CD4-positive, alpha-beta T cell treated with Interleukin-17A for 1 hour (primary cell): Measurements from ENCODE around the gene MMEL1.

ENCODE experiments used
- DNase-seq: peaks from one replicate; pipeline ENCODE4 v3.0.0-alpha.2; 2020

MMEL1 gene

DNA sequence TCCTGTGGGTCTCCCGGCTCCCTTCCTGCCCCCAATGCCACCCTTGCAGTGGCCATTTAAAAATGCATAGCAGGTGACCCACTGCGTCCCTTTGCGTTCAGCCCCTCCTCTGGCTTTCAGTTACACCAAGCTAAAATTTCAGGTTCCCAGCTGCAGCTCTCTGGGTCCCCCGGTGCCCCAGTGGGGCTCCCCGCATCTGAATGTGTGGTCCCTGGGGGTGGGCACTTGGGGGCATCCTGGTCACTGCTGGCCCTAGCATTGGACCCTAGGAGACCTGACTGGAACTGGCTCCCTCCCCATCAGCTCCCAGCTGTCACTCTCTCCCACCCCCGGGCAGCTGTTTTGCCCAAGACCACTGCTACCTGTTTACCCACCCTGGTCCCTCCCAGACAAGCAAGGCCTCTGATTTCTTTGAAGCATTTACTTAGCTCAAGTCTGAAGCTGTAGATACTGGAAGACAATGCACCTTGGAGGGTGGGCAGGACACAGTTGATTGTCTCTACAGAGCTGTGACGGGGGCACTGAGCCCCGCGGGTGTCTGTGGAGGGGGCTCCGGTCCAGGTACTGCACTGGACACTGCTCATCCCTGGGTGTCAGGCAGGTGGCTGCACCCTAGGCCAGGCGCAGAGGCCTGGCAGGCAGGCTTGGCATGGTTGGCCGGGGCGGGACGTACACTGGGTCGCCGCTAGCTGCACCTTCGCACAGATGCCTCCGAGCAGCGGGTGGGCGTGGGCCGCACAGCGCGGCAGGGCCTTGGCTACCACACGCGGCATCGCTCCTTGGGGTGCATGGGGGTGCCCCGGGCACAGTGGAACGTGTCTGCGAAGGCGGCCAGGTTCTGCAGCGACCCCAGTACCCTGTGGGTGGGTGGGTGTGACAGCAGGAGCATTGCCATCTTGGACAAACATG lies 42.3 kb downstream of the MMEL1 start:
- DNase-seq, result no peak

DNA sequence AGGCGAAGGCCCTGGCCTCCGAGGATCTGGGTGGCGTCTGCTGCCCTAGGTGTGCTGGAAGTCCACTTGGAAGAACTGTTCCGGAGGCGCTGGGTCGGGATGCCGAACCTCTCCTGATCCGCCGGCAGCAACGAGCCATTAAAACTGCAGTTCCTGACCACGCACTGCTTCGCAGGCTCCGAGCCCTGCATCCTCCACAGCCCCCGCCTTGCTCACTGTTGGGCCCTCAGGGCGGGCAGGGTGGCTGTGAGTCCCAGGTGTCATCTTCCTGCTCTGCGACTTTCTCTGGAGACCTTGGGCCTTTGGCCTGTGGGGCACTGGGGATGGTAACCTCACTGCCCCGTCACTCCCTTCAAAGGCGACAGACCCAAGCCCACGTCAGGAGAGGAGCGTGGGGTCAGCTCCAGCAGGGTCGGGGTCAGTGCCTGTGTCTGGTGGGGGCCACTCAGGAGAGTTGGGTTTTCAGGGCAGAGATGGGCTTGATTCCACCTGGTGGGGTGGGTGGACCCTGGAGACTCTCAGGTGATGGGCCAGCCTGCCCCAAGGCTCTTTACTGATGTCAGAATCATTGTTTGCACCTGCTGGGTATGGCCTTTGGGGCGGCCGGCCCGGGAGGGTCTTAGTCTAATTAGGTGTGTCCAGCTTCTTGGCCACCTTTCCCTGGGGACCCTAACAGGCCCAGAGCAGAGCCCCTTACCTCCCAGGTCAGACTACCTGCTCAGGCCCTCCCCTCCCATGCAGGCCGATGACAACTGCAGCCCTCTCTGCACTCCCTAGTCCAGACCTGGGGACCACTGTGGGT lies 43.2 kb downstream of the MMEL1 start:
- no peak for DNase-seq

DNA sequence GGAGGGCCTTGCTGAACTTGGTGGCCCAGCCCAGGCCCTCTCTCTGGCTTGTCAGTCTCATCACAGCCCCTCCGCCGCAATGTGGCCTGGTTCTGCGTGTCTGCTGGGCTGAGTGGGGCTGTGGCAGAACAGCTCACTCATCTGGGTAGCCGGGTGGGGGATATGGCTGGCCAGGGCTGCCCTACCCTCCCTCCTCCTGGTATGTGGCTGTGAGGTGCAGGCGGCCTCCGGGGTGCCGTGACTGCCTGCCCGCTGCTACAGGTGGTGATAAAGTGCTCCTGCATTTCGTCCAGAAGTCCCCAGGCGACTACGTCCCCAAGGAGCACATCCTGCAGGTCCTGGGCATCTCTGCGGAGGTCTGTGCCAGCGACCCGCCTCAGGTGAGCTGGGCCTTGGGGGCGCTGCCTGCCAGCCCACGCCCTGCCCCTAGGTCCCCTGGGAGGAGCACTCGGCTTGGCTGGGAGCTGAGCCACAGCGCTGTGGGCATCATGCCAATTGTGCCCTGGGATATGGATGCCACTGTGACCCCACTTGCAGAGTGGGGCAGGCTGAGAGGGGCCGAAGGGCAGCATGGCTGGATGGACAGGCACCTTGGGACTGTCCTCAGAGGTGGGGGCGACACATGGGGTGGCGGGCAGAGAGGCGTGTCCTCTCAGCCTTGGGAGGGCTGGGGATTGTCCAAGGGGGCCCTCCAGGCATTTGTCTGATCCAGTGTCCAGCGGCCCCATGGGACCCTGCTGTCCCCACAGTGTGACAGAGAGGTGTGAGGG lies 44.0 kb downstream of the MMEL1 start:
- DNase-seq, result no peak

DNA sequence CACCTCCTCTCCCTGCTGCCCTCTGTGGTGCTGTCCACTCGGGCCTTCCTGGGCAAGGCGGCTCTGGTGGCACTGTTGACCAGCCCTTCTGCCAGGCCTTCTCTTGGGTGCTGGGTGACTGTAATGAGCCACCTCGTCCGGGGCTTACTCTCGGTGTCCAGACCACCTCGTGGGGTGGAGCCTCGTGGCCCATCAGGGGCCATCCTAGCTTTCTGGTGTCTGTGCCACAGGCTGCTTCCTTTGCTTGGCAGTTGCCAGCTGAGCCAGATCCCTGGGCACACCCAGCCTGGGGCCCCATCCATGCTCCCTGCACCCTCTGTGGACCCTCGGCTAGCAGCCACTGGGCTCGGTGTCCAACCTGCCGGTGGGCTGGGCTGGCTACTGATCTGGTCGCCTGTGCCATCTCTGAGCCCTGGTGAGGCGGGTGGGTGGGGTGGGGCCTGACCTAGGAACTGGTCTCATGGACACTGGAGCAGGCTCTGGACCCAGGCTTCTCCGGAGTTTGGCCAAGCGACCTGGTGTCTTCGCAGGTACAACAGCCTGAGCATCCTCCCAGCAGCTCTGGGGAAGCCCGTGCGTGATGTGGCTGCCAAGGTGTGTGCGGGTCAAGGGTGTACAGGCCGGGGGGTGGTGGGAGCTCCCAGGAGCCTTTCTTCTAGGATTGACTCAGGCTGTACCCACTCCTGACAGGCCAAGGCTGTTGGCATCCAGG lies 44.8 kb downstream of the MMEL1 start:
- no peak for DNase-seq

DNA sequence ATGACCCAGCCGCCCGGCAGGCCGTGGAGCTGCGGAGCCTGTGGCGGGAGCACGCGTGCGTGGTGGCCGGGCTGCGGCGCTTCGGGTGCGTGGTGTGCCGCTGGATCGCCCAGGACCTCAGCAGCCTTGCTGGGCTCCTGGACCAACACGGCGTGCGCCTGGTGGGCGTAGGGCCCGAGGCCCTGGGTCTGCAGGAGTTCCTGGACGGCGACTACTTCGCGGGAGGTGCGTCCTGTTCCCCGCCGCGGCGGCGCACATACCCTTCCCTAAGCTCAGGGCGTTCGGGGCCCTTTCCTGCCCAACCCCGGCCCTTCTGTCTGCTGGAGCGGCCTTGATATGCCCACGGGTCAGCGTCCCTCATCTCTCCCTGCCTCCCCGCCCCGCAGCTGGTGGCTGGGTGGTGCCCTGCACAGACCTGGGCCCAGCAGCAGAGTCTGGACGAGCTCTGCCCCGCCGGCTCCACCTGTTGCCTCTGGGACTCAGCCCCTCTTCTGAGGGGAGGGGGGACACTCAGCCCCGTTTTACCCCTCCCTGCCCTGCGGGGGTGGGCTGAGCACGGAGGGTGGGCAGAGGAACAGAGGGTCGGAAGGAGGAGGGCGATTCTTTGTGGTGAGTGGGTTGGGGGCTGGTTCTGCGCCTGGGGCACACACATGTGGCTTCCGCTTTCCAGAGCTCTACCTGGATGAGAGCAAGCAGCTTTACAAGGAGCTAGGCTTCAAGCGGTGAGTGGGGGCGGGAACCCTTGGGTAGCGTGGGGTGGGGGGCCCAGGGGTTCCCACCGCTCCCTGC lies 45.6 kb downstream of the MMEL1 start:
- no peak for DNase-seq

DNA sequence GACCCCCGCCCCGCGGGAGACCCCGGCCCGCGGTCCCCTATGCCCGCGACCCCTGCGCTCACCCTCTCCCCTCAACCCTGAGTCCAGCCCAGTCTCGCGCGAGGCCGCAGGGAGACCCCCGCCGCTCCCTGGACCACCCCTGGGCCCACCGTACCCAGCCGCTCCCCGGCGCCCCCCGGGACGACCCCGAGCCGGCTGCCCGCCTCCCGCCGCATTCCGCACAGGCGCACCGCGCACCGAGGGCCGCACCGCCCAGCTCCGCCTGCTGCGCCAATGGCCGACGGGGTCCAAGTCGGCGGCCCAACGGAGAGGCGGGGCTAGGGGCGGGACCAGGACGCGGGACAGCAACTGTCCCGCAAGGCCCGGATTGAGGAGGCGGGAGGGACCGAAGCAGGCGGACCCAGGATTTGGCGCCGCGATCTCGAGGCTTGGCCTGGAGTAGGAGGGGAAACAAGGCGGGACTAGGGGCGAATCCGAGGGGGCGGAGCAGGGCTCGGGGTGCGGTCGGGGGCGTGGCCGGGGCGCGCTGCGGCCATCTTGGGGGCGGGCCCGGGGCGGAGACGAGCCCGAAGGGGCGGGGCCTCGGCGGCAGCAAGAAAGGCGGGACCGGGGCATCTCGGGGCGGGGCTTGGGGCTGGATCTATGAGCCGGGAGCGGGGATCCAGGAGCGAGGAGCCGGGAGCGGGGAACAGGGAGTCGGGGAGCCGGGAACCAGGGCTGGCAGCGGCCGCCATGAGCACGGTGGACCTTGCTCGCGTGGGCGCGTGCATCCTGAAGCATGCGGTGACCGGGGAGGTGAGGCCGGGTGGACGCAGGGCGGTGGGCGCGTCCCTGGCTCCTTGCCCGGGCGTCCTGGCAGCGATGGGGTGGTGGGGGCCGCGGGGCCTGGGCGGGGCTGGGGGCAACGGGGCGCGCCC lies 46.4 kb downstream of the MMEL1 start, which contains the start of gene PRXL2B:
Gene PRXL2B (plus strand): TSS at position 624 of the 917 bp plus-strand sequence. CDS start 109 bp downstream, at position 733.
- peak; percentile 97 for DNase-seq

DNA sequence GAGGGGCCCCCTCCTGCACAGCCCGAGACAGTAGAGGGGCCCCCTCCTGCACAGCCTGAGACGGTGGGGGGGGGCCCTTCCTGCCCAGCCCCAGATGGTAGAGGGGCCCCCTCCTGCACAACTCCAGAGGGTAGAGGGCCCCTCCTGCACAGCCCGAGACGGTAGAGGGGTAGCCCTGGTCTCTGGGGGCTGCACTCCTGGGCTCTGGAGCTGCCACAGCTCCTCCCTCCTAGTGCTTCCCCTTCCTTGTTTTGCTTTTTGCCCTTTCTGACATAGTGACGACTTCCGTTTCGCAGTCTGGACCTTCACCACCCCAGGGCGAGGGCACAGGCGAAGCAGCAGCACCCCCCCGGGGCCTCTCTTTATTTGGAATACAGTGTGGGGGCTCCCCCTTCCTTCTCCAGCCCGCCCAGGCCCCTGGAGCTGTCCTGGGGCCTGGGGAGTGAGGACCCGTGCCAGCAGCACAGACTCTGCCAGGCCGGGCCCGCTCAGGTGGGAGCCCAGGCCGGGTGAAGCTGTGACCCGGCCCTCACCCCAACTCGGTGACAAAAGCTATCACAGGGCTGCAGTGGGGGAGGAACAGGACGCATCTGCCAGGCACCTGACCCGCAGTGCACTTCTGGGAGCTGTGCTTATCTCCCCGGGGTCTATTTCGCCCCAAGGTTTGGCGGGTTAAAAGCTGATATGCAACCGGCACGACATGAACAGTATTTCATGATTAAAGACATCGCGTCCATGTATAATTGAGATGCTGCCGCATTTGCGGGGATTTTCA lies 47.3 kb downstream of the MMEL1 start:
- DNase-seq, result peak; percentile 87

DNA sequence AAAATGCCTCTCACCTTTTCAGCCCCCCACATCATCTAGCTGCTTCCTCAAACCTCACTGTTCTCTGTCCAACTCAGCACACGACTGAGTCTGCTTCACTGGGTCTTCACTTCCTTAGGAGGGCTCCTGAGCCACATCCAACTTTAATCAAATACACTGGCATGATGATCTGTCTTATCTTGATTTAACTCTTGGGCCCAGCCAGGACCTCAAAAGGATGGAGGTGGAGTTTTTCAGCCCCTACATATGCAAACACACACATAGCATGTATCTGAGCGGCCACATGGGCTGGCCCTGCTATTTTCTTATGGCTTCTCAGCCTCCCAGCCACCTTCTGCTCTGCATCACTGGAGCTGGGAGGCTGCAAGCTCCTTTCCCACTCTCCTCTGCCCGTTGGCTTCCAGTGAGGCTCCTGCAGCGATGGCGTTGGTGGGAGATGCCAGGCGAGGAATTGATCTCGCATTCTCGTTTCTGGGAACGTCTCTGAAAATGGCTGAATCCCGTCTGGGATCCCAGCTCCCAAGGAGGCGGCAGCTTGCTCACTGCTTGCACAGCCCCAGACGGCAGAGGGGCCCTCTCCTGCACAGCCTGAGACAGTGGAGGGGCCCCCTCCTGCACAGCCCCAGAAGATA lies 48.0 kb downstream of the MMEL1 start:
- peak; percentile 15 for DNase-seq

DNA sequence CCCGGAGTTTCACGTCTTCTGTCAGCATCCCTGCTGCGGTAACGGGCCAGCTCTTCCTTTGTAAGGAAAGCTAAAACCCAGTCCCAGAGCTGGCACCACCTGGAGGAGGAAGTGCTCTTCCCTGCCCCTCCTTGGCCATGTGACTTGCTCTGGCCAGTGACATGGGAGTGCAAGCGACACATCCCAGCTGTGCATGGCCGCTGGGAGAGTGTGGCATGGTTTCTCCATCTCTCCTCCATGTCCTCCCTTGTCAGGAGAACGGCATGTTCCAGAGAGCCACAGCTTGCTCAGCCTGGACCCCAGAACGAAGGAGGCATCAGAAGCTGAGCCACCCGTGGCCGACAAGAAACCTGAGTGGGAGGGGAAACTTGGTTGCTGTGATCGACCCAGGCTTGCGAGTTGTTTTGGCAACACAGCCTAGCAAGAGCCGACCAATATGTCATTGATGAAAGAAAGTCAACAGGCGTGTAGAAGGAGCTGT lies 48.9 kb downstream of the MMEL1 start:
- DNase-seq, result peak; percentile 76

DNA sequence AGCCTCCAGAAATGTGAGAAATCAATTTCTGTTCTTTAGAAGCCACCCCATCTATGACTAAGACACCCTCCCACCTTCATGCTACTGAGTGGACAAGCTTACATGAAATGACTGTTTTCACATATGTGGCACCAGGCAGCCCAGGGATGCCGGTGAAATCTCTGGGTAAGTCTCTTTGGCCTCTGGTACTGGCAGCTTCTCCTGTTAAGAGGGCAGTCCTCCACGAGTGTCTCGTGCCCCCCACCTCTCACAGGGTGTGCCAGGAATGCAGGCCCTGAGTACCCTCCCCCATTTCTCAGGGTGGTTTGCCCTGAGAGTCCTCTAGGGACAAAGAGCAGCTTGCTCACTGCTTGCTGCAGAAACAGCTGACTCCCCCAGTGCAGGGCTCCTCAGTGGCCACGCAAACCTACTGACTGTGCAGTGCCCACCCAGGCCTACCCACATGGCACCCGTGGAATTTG lies 49.5 kb downstream of the MMEL1 start:
- DNase-seq, result peak; percentile 30

DNA sequence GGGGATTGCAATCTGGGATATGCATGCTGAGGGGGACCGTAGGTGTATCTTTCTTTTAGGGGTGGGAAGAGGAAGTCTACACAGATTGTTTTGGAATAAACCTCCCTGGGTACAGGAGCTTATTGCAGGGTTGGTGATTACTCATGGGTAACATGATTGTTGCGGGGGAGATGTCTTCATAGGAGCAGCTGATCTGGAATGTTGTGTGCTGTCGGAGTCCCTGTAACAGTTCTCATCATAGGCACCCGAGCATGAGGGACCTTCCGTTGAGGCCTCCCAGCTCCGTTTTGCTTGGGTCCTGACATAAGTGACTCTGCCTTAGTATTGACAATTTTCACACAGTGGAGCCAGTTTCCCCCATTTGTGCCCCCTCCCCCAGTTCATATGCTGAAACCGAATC lies 50.4 kb downstream of the MMEL1 start:
- DNase-seq, result no peak

DNA sequence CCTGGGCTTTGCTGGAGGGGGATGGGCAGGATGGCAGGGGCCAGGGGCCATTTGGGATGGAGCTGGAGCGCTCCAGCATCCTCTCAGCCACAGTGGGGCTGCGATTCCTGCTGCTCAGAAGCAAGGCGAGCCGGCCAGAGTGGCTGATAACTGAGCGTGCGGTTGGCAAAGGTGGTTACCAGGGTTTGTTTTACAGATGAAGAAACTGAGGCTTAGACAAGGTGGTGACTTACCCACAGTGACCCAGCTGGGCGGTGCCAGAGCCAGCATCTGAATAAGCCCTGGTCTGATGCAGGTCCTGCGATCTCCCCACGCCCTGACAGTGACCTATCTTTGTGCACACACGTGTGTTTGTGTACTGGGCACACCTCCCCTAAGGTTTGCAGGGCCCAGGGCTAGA lies 52.1 kb downstream of the MMEL1 start:
- no peak for DNase-seq

DNA sequence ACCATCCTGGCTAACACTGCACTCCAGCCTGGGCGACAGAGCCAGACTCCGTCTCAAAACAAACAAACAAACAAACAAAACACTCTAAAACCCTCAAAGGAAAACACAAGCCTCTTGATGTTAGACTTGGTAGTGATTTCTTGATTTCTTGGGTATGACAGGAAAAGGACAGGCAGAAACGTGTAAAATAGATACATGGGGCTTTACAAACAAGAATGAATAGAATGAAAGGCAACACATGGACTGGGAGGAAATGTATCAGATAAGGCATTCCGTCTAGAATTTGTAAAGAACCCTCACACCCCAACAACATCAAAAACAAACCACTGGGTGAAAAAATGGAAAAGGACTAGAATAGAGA lies 54.1 kb downstream of the MMEL1 start:
- no peak for DNase-seq

DNA sequence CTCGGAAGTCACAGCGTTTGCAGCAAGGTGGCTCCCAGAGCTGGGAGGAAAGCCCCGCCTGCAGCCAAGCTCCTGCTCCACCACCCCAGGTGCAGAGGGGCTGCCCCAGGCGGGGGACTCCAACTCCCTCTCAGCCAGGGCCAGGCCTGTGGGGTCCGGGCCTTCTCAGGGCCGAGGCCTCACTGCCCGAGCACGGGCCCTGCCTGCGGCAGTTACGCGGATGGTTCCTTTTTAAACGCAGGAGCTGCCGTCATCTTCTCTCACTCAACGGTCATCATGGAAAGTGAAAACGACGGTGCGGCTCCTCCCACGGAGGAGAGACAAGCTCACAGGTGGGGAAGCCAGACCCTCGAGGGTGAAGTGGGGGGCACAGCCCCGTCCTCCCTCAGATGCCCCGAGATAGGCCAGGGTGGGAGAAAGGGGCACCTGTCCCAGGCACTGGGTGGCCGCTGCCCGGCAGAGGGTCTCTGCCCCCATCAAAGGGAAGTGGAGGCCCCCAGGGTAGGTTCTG lies 55.2 kb downstream of the MMEL1 start:
- peak; percentile 71 for DNase-seq

DNA sequence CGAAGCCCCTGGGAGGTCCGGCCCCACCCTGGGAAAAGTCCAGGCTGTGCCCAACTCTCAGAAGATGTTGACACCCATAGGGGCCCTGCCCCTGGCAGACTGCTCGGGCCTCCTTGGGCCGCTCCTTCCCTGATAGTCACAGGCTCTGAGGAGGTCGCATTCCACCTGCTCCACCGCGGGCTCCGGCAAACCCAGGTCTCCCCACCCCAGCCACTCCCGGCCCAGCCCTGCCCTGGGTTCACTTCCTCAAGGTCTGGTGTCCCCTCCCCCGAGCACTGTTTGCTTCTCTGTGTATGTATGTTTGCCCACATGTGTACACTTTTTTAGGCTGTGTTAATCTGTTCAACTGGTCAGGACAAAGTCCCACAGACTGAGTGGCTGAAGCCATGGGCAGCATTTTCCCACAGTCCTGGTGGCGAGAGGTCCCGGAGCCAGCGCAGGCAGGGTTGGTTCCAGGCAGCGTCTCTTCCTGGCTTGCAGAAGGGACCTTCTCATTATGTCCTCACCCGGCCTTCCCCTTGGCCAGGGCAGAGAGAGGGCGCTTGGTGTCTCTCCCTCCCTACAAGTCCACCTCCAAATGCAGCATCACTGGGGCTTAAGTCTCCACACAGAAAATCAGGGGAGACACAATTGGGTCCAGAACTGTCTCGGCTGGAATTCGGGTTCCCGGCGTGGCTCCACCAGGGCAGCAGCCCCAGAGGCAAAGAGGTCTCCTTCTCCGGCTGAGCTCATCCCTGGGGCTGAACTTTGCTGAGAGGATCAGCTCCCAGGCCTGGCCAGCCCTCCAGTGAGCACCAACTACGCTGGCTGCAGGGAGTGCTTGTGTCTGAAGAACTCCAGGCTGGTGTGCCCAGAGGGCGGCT lies 56.8 kb downstream of the MMEL1 start:
- DNase-seq, result no peak

DNA sequence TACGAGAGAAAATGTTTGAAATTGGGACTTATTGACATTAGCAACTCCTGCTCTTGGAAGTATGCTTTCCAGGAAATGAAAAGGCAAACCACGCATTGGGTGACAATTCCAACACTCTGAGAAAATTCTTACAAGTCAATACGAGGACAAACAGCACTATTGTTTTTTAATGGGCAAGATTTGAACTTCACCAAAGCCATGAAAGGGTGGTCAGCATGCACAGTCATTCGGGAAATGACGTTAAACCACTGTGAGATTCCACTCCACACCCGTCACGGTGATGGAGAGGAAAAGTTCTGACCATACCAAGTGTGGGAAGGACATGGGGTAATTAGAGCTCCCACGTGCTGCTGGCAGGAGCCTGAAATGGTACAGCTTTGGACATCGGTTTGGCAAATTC lies 58.5 kb downstream of the MMEL1 start:
- DNase-seq, result no peak

DNA sequence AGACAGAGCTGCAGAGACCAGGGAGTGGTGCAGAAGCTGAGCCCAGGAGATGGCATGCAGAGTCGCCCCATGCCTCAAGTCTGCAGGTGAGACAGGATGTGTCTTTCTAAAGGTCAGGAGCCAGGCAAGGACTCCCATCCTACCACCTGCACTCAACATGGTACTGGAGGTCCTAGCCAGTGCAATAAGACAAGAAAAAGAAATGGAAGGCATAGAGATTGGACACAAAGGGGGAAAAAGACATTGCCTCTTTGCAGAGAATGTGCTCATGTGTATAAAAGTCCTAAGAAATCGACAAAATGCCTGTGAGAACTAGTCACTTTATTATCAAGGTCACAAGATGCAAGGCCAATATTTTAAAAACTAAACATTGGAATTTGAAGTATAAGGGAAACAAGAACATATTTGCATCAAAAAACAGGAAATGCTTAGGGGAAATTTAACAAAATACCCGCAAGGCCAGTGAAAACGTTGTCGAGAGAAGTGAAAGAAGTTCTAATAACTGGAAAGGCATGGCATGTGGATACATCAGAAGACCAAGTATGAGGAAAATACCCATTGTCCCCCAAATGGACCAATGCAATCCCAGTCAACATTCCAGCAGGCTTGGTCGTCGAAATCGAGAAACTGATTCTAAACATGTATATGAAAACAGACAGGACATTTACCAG lies 59.4 kb downstream of the MMEL1 start:
- no peak for DNase-seq
